Upper lobe of left lung (tissue), 6 donors: ENCODE data around the gene KLHL17. TPM values are rescaled to one million over a fixed set of nuclear protein-coding genes. Genes with fewer than 3 reads are reported as not detected.
A peak's percentile ranks its signal among the peaks of the same experiment; 100 is the strongest.
"Not testable (repeated sequence)": the region's sequence is repeated elsewhere in the genome, so short reads cannot be mapped to it uniquely, and the experiment has no call there.

Experiments used
- ATAC-seq, 2 donors: fragments of 200-7000 bp; cut with Tn5 transposase; one replicate each; pipeline ENCODE4 v1.9.1; 2022; ENCODE audit warnings: mild to moderate bottlenecking in 2 of 2, moderate library complexity in 2 of 2; ENCODE audit not compliant: low FRiP score in 2 of 2
- DNase-seq, 2 donors: peaks; one replicate each; pipeline ENCODE4 v3.0.0-alpha.2; 2019 to 2020
- H3K27ac ChIP-seq, 4 donors: fragments of 200-600 bp; sonication (generic); one replicate each; pipeline ENCODE4 v1.5.1; 2016 to 2019
- H3K27me3 ChIP-seq, 4 donors: fragments of 200-600 bp; sonication (generic); one replicate each; pipeline ENCODE4 v1.5.1; 2017 to 2019
- H3K36me3 ChIP-seq, 4 donors: fragments of 200-600 bp; sonication (generic); one replicate each; pipeline ENCODE4 v1.5.1; 2016 to 2019
- H3K4me1 ChIP-seq, 4 donors: fragments of 200-600 bp; sonication (generic); one replicate each; pipeline ENCODE4 v1.5.1; 2018 to 2019
- H3K4me3 ChIP-seq, 4 donors: fragments of 200-600 bp; sonication (generic); one replicate each; pipeline ENCODE4 v1.5.1; 2017 to 2019; ENCODE audit warnings: mild to moderate bottlenecking in 2 of 4, moderate library complexity in 1 of 4
- H3K9me3 ChIP-seq, 4 donors: fragments of 200-600 bp; sonication (generic); one replicate each; pipeline ENCODE4 v1.5.1; 2018 to 2019
- CTCF ChIP-seq, 6 experiments: fragments of 450-650 bp in 4 of 6; fragments of 200-600 bp in 2 of 6; sonication (generic) in 2 of 6; IDR thresholded peaks; one replicate each; pipeline ENCODE4 v1.5.1; 2016 to 2019; ENCODE audit warnings: antibody characterized with exemption in 6 of 6
- EP300 ChIP-seq, 4 donors: sonication (generic); formaldehyde crosslinking; IDR thresholded peaks; one replicate each; pipeline ENCODE4 v1.5.1; 2017; ENCODE audit warnings: antibody characterized with exemption in 4 of 4, control low read depth in 2 of 4
- POLR2A ChIP-seq, 4 donors: fragments of 450-650 bp; IDR thresholded peaks; one replicate each; pipeline ENCODE4 v1.5.1; 2016 to 2017; ENCODE audit warnings: antibody characterized with exemption in 4 of 4, mild to moderate bottlenecking in 2 of 4
- POLR2AphosphoS5 ChIP-seq, 2 donors: sonication (generic); formaldehyde crosslinking; IDR thresholded peaks; one replicate each; pipeline ENCODE4 v1.5.1; 2017; ENCODE audit warnings: antibody characterized with exemption in 2 of 2
- WGBS, 2 donors: methylation state at CpG; one replicate each; pipeline ENCODE4 v1.1.5; 2017 to 2018; 5-methylcytosine and 5-hydroxymethylcytosine counted together
- total RNA-seq, 6 donors: library from RNA; depleted of rRNA in 4 of 6; stranded (reverse); fragments of >200 nt in 4 of 6; gene quantifications; one replicate each; pipeline versions ENCODE4 v1.1.0 to v1.2.1, GENCODE V29; 2016 to 2021
- donor health status: DM: no; HTN: no; CAD: no; lungs with moderate emphysema.
- donor health status: DM: no; HTN: yes; CAD: no; lungs with severe emphysema.

KLHL17 gene
- total RNA-seq, 6 donors from 2014 or later = 4.7 to 45.1 (median 16.5) TPM

GRCh38 chr1:1006305-1007159, 46.1 kb downstream of the KLHL17 start:
- DNase-seq (peak in 1 of 2 donors; percentile 70), ATAC-seq (no peak)
- no peak overlapping the region for H3K27ac ChIP-seq
- TF ChIP-seq POLR2AphosphoS5 (IDR thresholded peaks at IDR 0.05) (no peak), POLR2A (IDR thresholded peaks at IDR 0.05) (no peak), EP300 (IDR thresholded peaks at IDR 0.05) (no peak), CTCF (IDR thresholded peaks at IDR 0.05) (no peak)
- peaks cover 0 to 3% (median under 1%) of the 10 kb centered on the region in 4 donors for H3K27me3 ChIP-seq
- whole genome bisulfite sequencing, 2 donors = 83 to 89% methylated on average over 33 to 37 of the region's 37 CpGs
- H3K36me3 ChIP-seq = no peaks in the 10 kb centered on the region
- no peaks in the 10 kb centered on the region for H3K9me3 ChIP-seq
- no peak overlapping the region for H3K4me3 ChIP-seq
- peaks cover 18 to 27% (median 24%) of the 10 kb centered on the region in 4 donors for H3K4me1 ChIP-seq

GRCh38 chr1:1010131-1010530, 49.7 kb downstream of the KLHL17 start:
- not testable (repeated sequence) for H3K27me3 ChIP-seq, H3K36me3 ChIP-seq, ATAC-seq, H3K27ac ChIP-seq, H3K9me3 ChIP-seq, DNase-seq, H3K4me3 ChIP-seq
- WGBS, 2 donors = 92 to 93% methylated on average over 8 of the region's 8 CpGs
- peaks cover 22 to 31% (median 27%) of the 10 kb centered on the region in 4 donors for H3K4me1 ChIP-seq

GRCh38 chr1:1011396-1011949, 51.1 kb downstream of the KLHL17 start:
- WGBS, 2 donors = 80 to 84% methylated on average over 14 of the region's 14 CpGs
- TF ChIP-seq POLR2A (IDR thresholded peaks at IDR 0.05) (no peak), EP300 (IDR thresholded peaks at IDR 0.05) (no peak), POLR2AphosphoS5 (IDR thresholded peaks at IDR 0.05) (no peak), CTCF (IDR thresholded peaks at IDR 0.05) (no peak)
- Histone ChIP-seq H3K27me3 (no peaks in the 10 kb centered on the region), H3K4me3 (no peak overlapping the region), H3K36me3 (no peaks in the 10 kb centered on the region), H3K27ac (no peak overlapping the region), H3K4me1 (peaks cover 14 to 23% (median 20%) of the 10 kb centered on the region in 4 donors), H3K9me3 (no peaks in the 10 kb centered on the region)
- DNase-seq (no peak), ATAC-seq (no peak)

- not testable (repeated sequence) for H3K36me3 ChIP-seq, DNase-seq, H3K9me3 ChIP-seq, ATAC-seq, H3K27me3 ChIP-seq
- peak overlapping the region; percentile 37 to 75 (median 60) for H3K4me3 ChIP-seq
- WGBS, 2 donors = 67 to 75% methylated on average over 13 of the region's 13 CpGs
- H3K27ac ChIP-seq = peak overlapping the region; percentile 86 to 97 (median 89)
- peaks cover 14 to 23% (median 20%) of the 10 kb centered on the region in 4 donors for H3K4me1 ChIP-seq
Measured at GRCh38 chr1:1012736-1013104, 52.3 kb downstream of the KLHL17 start.

GRCh38 chr1:1013105-1013921, 52.9 kb downstream of the KLHL17 start, which contains the start of gene ISG15:
TSS of gene ISG15 (plus strand) at chr1:1013497. CDS start at chr1:1013574, 77 bp downstream.
- WGBS, 2 donors = 2 to 4% methylated on average over 19 to 29 of the region's 30 CpGs
- Histone ChIP-seq H3K9me3 (no peaks in the 10 kb centered on the region), H3K36me3 (no peaks in the 10 kb centered on the region)

More at GRCh38 chr1:1013105-1013921, 52.9 kb downstream of the KLHL17 start, which contains the start of gene ISG15:
- Histone ChIP-seq H3K27ac (peak within 1 kb of the TSS; percentile 86 to 97 (median 89)), H3K4me3 (peak within 1 kb of the TSS; percentile 37 to 75 (median 60)), H3K4me1 (peaks cover 14 to 23% (median 20%) of the 10 kb centered on the region in 4 donors), H3K27me3 (no peaks in the 10 kb centered on the region)
- TF ChIP-seq CTCF (IDR thresholded peaks at IDR 0.05) (no peak), POLR2AphosphoS5 (IDR thresholded peaks at IDR 0.05) (peak; percentile 63 to 97), POLR2A (IDR thresholded peaks at IDR 0.05) (peak in 2 of 4 donors; percentile 86 to 90), EP300 (IDR thresholded peaks at IDR 0.05) (no peak)
- ATAC-seq (peak; percentile 93 to 96), DNase-seq (peak; percentile 95 to 96)
